H1 (cell line): ENCODE results near the gene SLC25A31. TPM values are rescaled to one million over a fixed set of nuclear protein-coding genes. Genes with fewer than 3 reads are reported as not detected.

Experiments
- CTCF ChIA-PET: fragments of 300-600 bp; sonication (Branson Sonifier 250); formaldehyde crosslinking; loops from one replicate; lab custom pipeline; 2021; ENCODE audit not compliant: partially characterized antibody; lab: Charles Lee
- POLR2A ChIA-PET: fragments of 300-600 bp; sonication (Branson Sonifier 250); formaldehyde crosslinking; loops from one replicate; lab custom pipeline; 2021; ENCODE audit warnings: inconsistent platforms; ENCODE audit not compliant: partially characterized antibody; lab: Charles Lee
- DNase-seq, 2 experiments: peaks; one replicate each; pipeline versions ENCODE4 v3.0.0 to v3.0.0-alpha.2; 2010 to 2022; ENCODE audit warnings: low spot score in 2 of 2, low read depth in 1 of 2, mixed read lengths in 1 of 2
- FAIRE-seq: peaks from 2 replicates; lab custom pipeline; 2011; peaks lifted over from hg19 to GRCh38; lab: Jason Lieb, UNC
- H2AFZ ChIP-seq: 2 replicates; pipeline ENCODE4 v1.8.1; 2012; ENCODE audit warnings: low read length, inconsistent platforms
- H2AK5ac ChIP-seq: 2 replicates; pipeline ENCODE4 v1.6.1; 2013; ENCODE audit warnings: low read depth, low read length
- H2BK120ac ChIP-seq: replicated peaks from 2 replicates; pipeline ENCODE3; 2013; ENCODE audit warnings: low read depth, low read length, inconsistent platforms
- H2BK12ac ChIP-seq: 2 replicates; pipeline ENCODE4 v1.6.1; 2013; ENCODE audit warnings: low read depth, low read length
- H2BK15ac ChIP-seq: 2 replicates; pipeline ENCODE4 v1.6.1; 2013; ENCODE audit warnings: low read length
- H2BK20ac ChIP-seq: 2 replicates; pipeline ENCODE4 v1.6.1; 2013; ENCODE audit warnings: low read length
- H2BK5ac ChIP-seq: 2 replicates; pipeline ENCODE4 v1.6.1; 2013; ENCODE audit warnings: low read depth, low read length
- H3K14ac ChIP-seq: 2 replicates; pipeline ENCODE4 v1.6.1; 2013; ENCODE audit warnings: inconsistent platforms; ENCODE audit not compliant: insufficient read length
- H3K18ac ChIP-seq: 2 replicates; pipeline ENCODE4 v1.6.1; 2013; ENCODE audit warnings: low read length; ENCODE audit errors: extremely low read depth
- H3K23ac ChIP-seq: 2 replicates; pipeline ENCODE4 v1.6.1; 2013; ENCODE audit warnings: inconsistent platforms; ENCODE audit not compliant: insufficient read length
- H3K23me2 ChIP-seq: 2 replicates; pipeline ENCODE4 v1.6.1; 2013; ENCODE audit warnings: low read depth, low read length
- H3K27ac ChIP-seq: 2 replicates; pipeline ENCODE4 v1.6.1; 2011; ENCODE audit warnings: low read depth, low read length, inconsistent platforms
- H3K27me3 ChIP-seq, 4 experiments: replicated peaks in 1 of 4; 1 replicate in 1 of 4; 2 replicates in 3 of 4; pipeline versions ENCODE4 v1.6.1 to v1.8.1; 2011 to 2013; ENCODE audit warnings: low read length in 3 of 4, mild to moderate bottlenecking in 3 of 4, inconsistent platforms in 2 of 4, mixed read lengths in 2 of 4, moderate library complexity in 1 of 4; ENCODE audit not compliant: control insufficient read depth in 3 of 4, insufficient read depth in 3 of 4; ENCODE audit errors: extremely low read depth in 1 of 4
- H3K36me3 ChIP-seq, 4 experiments: 2 replicates each; pipeline versions ENCODE4 v1.6.1 to v1.8.1; 2011 to 2013; ENCODE audit warnings: mild to moderate bottlenecking in 4 of 4, low read length in 3 of 4, moderate library complexity in 2 of 4, control low read depth in 1 of 4, inconsistent platforms in 1 of 4; ENCODE audit not compliant: insufficient read depth in 4 of 4, control insufficient read depth in 2 of 4
- H3K4ac ChIP-seq: replicated peaks from 2 replicates; pipeline ENCODE3; 2013; ENCODE audit warnings: low read length, low read depth, mixed read lengths, inconsistent platforms; ENCODE audit not compliant: insufficient read length
- H3K4me1 ChIP-seq, 4 experiments: replicated peaks in 1 of 4; 1 replicate in 1 of 4; 2 replicates in 3 of 4; pipeline versions ENCODE4 v1.6.1 to v1.8.1; 2011 to 2013; ENCODE audit warnings: low read length in 3 of 4, inconsistent platforms in 2 of 4, mixed read lengths in 1 of 4; ENCODE audit not compliant: insufficient read depth in 4 of 4, control insufficient read depth in 3 of 4
- H3K4me2 ChIP-seq, 2 experiments: 2 replicates each; pipeline versions ENCODE4 v1.6.1 to v1.8.1; 2011 to 2013; ENCODE audit warnings: low read depth in 2 of 2, low read length in 2 of 2, control low read depth in 1 of 2, inconsistent platforms in 1 of 2, mild to moderate bottlenecking in 1 of 2; ENCODE audit not compliant: insufficient read depth in 1 of 2
- H3K4me3 ChIP-seq, 4 experiments: fragments of 200-600, 300-600 bp in 1 of 4; sonication (generic), shearing (Covaris generic), sonication (Bioruptor Twin) in 1 of 4; 2 replicates each; pipeline versions ENCODE4 v1.5.1 to v1.8.1; 2011 to 2016; ENCODE audit warnings: low read length in 4 of 4, low read depth in 3 of 4, control low read depth in 2 of 4, inconsistent platforms in 2 of 4, mild to moderate bottlenecking in 2 of 4, mixed read lengths in 1 of 4, moderate library complexity in 1 of 4; ENCODE audit not compliant: insufficient read depth in 2 of 4; ENCODE audit errors: extremely low read depth in 1 of 4
- H3K56ac ChIP-seq: replicated peaks from 2 replicates; pipeline ENCODE3; 2013; ENCODE audit warnings: low read depth, mild to moderate bottlenecking, mixed read lengths, low read length, inconsistent platforms; ENCODE audit not compliant: insufficient read length
- H3K79me1 ChIP-seq: 2 replicates; pipeline ENCODE4 v1.6.1; 2013; ENCODE audit warnings: low read depth, low read length, control low read depth
- H3K79me2 ChIP-seq, 2 experiments: 2 replicates each; pipeline versions ENCODE4 v1.6.1 to v1.8.1; 2012 to 2013; ENCODE audit warnings: low read length in 2 of 2, mild to moderate bottlenecking in 2 of 2, inconsistent platforms in 1 of 2; ENCODE audit not compliant: insufficient read depth in 2 of 2, control insufficient read depth in 1 of 2
- H3K9ac ChIP-seq, 4 experiments: replicated peaks in 1 of 4; 1 replicate in 1 of 4; 2 replicates in 3 of 4; pipeline versions ENCODE4 v1.6.1 to v1.8.1; 2011 to 2013; ENCODE audit warnings: low read depth in 3 of 4, low read length in 3 of 4, control low read depth in 2 of 4, mild to moderate bottlenecking in 2 of 4, moderate library complexity in 2 of 4, inconsistent platforms in 1 of 4; ENCODE audit errors: extremely low read depth in 1 of 4
- H3K9me3 ChIP-seq, 2 experiments: 2 replicates each; pipeline versions ENCODE4 v1.6.1 to v1.8.1; 2012 to 2013; ENCODE audit warnings: mild to moderate bottlenecking in 2 of 2, moderate library complexity in 2 of 2, control low read depth in 1 of 2, inconsistent platforms in 1 of 2, low read depth in 1 of 2, low read length in 1 of 2, mixed read lengths in 1 of 2; ENCODE audit not compliant: insufficient read depth in 2 of 2
- H4K20me1 ChIP-seq, 2 experiments: replicated peaks in 1 of 2; 2 replicates each; pipeline versions ENCODE3 to v1.8.1; 2011 to 2013; ENCODE audit warnings: inconsistent platforms in 2 of 2, low read length in 2 of 2, mild to moderate bottlenecking in 1 of 2; ENCODE audit not compliant: insufficient read depth in 2 of 2, control insufficient read depth in 1 of 2
- H4K5ac ChIP-seq: 2 replicates; pipeline ENCODE4 v1.6.1; 2013; ENCODE audit warnings: low read length, low read depth, mixed read lengths, inconsistent platforms; ENCODE audit not compliant: insufficient read length
- H4K8ac ChIP-seq: 2 replicates; pipeline ENCODE4 v1.8.0; 2013; ENCODE audit warnings: mild to moderate bottlenecking, moderate library complexity, low read length, inconsistent platforms; ENCODE audit not compliant: insufficient read depth; ENCODE audit errors: extremely low read depth
- H4K91ac ChIP-seq: replicated peaks from 2 replicates; pipeline ENCODE3; 2013; ENCODE audit warnings: low read length, mixed read lengths, inconsistent platforms; ENCODE audit not compliant: insufficient read length
- CTCF ChIP-seq, 3 experiments: IDR thresholded peaks; 1 replicate in 2 of 3; 2 replicates in 1 of 3; pipeline versions ENCODE4 v1.5.1 to v1.6.1; 2011; ENCODE audit warnings: low read length in 3 of 3, mild to moderate bottlenecking in 3 of 3, inconsistent platforms in 2 of 3, low read depth in 1 of 3, moderate library complexity in 1 of 3; ENCODE audit not compliant: insufficient read depth in 1 of 3; ENCODE audit errors: control extremely low read depth in 1 of 3
- GTF2F1 ChIP-seq: IDR thresholded peaks from 2 replicates; pipeline ENCODE4 v1.6.1; 2012; ENCODE audit warnings: low read depth, low read length, improper control_type of control experiment, borderline replicate concordance
- KDM1A ChIP-seq: fragments of 200-600, 300-600 bp; sonication (generic); IDR thresholded peaks from 2 replicates; pipeline ENCODE4 v1.7.1; 2016; ENCODE audit warnings: mild to moderate bottlenecking, low read length, borderline replicate concordance
- SAP30 ChIP-seq: fragments of 300-600 bp; sonication (generic); IDR thresholded peaks from 2 replicates; pipeline ENCODE4 v1.7.1; 2012; ENCODE audit warnings: low read length, moderate library complexity, mild to moderate bottlenecking, inconsistent platforms; ENCODE audit not compliant: insufficient read depth, insufficient replicate concordance
- WGBS, 2 experiments: shearing (Covaris generic) in 1 of 2; methylation state at CpG; one replicate each; pipeline versions ENCODE4 v1.1.6 to v1.1.7; 2013 to 2015; ENCODE audit warnings: low lambda C conversion rate in 2 of 2, mixed read lengths in 2 of 2, inconsistent platforms in 1 of 2, low coverage in 1 of 2, missing lambda C conversion rate in 1 of 2; ENCODE audit not compliant: insufficient replicate concordance in 2 of 2, insufficient coverage in 1 of 2, insufficient read length in 1 of 2; ENCODE audit errors: extremely low coverage in 1 of 2, missing lambda C conversion rate in 1 of 2; 5-methylcytosine and 5-hydroxymethylcytosine counted together
- polyA plus RNA-seq, 7 experiments: library from polyadenylated mRNA; depleted of rRNA in 3 of 7; stranded (reverse) in 5 of 7; unstranded in 2 of 7; fragments of >200 nt in 5 of 7; fragments of 200-250 nt in 2 of 7; gene quantifications; 1 replicate in 5 of 7; 2 replicates in 1 of 7; 4 replicates in 1 of 7; pipeline versions ENCODE4 v1.2.1 to v1.2.3, GENCODE V29; 2011 to 2013; ENCODE audit warnings: missing spikeins in 2 of 7, mixed read lengths in 2 of 7
- total RNA-seq: library from RNA; stranded (reverse); fragmentation: NEBNext Ultra II Directional; extraction: Animal tissue kit (Norgen Biotek cat#: 25700); gene quantifications from 2 replicates; pipeline ENCODE4 v1.2.1, GENCODE V29; 2021

Gene SLC25A31
- total and polyA plus RNA-seq, 2 of the 8 experiments (the other 6 are each of a cell fraction or from before 2014, with no cell fraction given) = not detected

DNA sequence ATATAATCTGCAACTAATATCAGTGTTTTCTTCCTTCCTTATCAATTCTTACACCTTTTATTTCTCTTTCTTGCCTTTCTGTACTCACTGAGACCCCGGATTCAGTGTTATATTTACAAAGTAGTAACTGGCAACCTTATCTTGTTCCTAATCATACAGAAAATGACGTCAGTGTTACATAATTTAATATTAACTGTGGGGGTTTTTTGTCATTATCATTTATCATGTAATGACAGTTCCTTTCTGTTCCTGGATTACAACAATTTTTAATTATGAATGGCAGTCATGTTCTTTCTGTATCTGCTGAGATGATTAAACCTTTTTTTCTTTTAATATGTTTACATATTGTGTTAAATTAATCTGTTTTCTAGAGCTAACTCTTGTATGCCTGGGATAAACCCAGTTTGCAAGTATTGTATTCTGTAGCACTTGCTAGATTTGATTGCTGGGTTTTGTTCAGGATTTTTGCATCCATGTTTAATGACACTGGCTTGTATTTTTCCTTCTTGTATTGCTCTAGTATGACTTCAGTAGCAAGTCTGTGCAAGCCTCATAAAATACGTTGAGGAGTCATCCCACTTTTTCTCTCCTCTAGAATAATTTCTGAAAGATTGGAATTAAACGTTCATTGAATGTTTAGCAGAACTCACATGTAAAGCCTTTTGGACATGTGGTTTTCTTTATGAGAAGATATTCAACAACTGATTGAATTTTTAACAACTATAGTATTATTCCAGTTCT, 41.5 kb downstream of the SLC25A31 start:
- Histone ChIP-seq H4K91ac (no peak overlapping the region), H3K36me3 (no peaks in the 10 kb centered on the region), H3K27me3 (no peaks in the 10 kb centered on the region), H2BK5ac (no peak overlapping the region), H2BK12ac (no peak overlapping the region), H3K23me2 (no peaks in the 10 kb centered on the region), H3K23ac (no peak overlapping the region), H2BK20ac (no peak overlapping the region), H3K14ac (no peak overlapping the region), H4K20me1 (no peaks in the 10 kb centered on the region), H2AFZ (no peak overlapping the region), H3K79me2 (no peaks in the 10 kb centered on the region), H2AK5ac (no peak overlapping the region), H3K18ac (no peak overlapping the region), H3K56ac (no peak overlapping the region), H3K4me2 (no peak overlapping the region), H4K5ac (no peak overlapping the region), H4K8ac (no peak overlapping the region), H2BK120ac (no peak overlapping the region), H3K79me1 (no peaks in the 10 kb centered on the region), H3K9me3 (no peaks in the 10 kb centered on the region), H3K9ac (no peak overlapping the region), H3K4me1 (0 out of 7 replicates have a peak, but pooled peaks cover 0 to 2% (median 0%) of the 10 kb centered on the region in 4 experiments), H3K27ac (no peak overlapping the region), H3K4ac (no peak overlapping the region), H3K4me3 (no peak overlapping the region), H2BK15ac (no peak overlapping the region)
- 91% methylated on average over 4 of the region's 4 CpGs; no CpG with 5 or more reads in 1 of the 2 experiments for WGBS, 2 experiments
- DNase-seq (no peak), FAIRE-seq (no peak)
- ChIA-PET POLR2A (no interaction called here), CTCF (interaction anchor here (0.6 kb wide), 1 partner anchor 31 kb away, joined by 3 read pairs; no protein-coding TSS in a partner anchor)
- TF ChIP-seq KDM1A (no peak), SAP30 (no peak), CTCF (IDR thresholded peaks at IDR 0.05; ENCODE audit: control extremely low read depth in 1 of 3, insufficient read depth in 1 of 3, low read depth in 1 of 3, low read length in 3 of 3) (no peak), GTF2F1 (no peak)
